HepG2 (cell line): Measurements from ENCODE around the gene XAF1. TPM values are rescaled to one million over a fixed set of nuclear protein-coding genes. Genes with fewer than 3 reads are reported as not detected.

Source experiments
- ATF7 ChIP-seq, 2 experiments: fragments of 450-650 bp in 1 of 2; sonication (generic) in 1 of 2; formaldehyde crosslinking in 1 of 2; IDR thresholded peaks; 2 replicates each; pipeline versions ENCODE4 v1.4.0 to v1.6.1; 2016 to 2020; ENCODE audit warnings: antibody characterized with exemption in 1 of 2, mild to moderate bottlenecking in 1 of 2, missing genetic modification reagents in 1 of 2
- IRF9 ChIP-seq: sonication (generic); formaldehyde crosslinking; IDR thresholded peaks from 2 replicates; pipeline ENCODE4 v1.8.0; 2022; ENCODE audit warnings: missing genetic modification reagents, mild to moderate bottlenecking, borderline replicate concordance
- JUND ChIP-seq: sonication (generic); formaldehyde crosslinking; IDR thresholded peaks from 2 replicates; pipeline ENCODE4 v1.8.0; 2022; ENCODE audit warnings: mild to moderate bottlenecking, missing genetic modification reagents
- MYPOP ChIP-seq: sonication (generic); formaldehyde crosslinking; IDR thresholded peaks from 2 replicates; pipeline ENCODE4 v1.8.1; 2023; ENCODE audit warnings: mild to moderate bottlenecking, moderate library complexity, missing genetic modification reagents
- NAIF1 ChIP-seq: sonication (generic); formaldehyde crosslinking; IDR thresholded peaks from 2 replicates; pipeline ENCODE4 v1.5.0; 2020; ENCODE audit warnings: mild to moderate bottlenecking, missing genetic modification reagents, borderline replicate concordance
- PAF1 ChIP-seq: IDR thresholded peaks from 2 replicates; pipeline ENCODE4 v1.6.1; 2016; ENCODE audit warnings: missing genetic modification reagents, missing compliant biosample characterization
- PPARG ChIP-seq: conservative IDR thresholded peaks from 2 replicates; pipeline ENCODE4 v1.6.1; 2016; ENCODE audit warnings: missing biosample characterization, missing genetic modification reagents
- RELA ChIP-seq: sonication (generic); formaldehyde crosslinking; IDR thresholded peaks from 2 replicates; pipeline ENCODE4 v1.4.0; 2020; ENCODE audit warnings: missing genetic modification reagents
- SATB2 ChIP-seq: sonication (generic); formaldehyde crosslinking; IDR thresholded peaks from 2 replicates; pipeline ENCODE4 v1.5.0; 2020; ENCODE audit warnings: missing genetic modification reagents
- ZFP82 ChIP-seq: sonication (generic); formaldehyde crosslinking; IDR thresholded peaks from 2 replicates; pipeline ENCODE4 v1.5.1; 2020; ENCODE audit warnings: mild to moderate bottlenecking, missing genetic modification reagents, borderline replicate concordance
- ZMYM2 ChIP-seq: sonication (generic); formaldehyde crosslinking; IDR thresholded peaks from 2 replicates; pipeline ENCODE4 v1.8.0; 2022; ENCODE audit warnings: mild to moderate bottlenecking, missing genetic modification reagents
- ZNF180 ChIP-seq: sonication (generic); formaldehyde crosslinking; IDR thresholded peaks from 2 replicates; pipeline ENCODE4 v1.4.0; 2020; ENCODE audit warnings: low read depth, missing genetic modification reagents, borderline replicate concordance
- ZNF24 ChIP-seq: fragments of 450-650 bp; IDR thresholded peaks from 2 replicates; pipeline ENCODE4 v1.6.1; 2017; ENCODE audit warnings: antibody characterized with exemption, mild to moderate bottlenecking
- ZNF251 ChIP-seq: sonication (generic); formaldehyde crosslinking; IDR thresholded peaks from 2 replicates; pipeline ENCODE4 v1.9.0; 2021; ENCODE audit warnings: mild to moderate bottlenecking, missing genetic modification reagents
- ZNF567 ChIP-seq: sonication (generic); formaldehyde crosslinking; IDR thresholded peaks from 2 replicates; pipeline ENCODE4 v1.8.1; 2023; ENCODE audit warnings: mild to moderate bottlenecking, missing genetic modification reagents, borderline replicate concordance
- ZNF678 ChIP-seq: sonication (generic); formaldehyde crosslinking; IDR thresholded peaks from 2 replicates; pipeline ENCODE4 v1.4.0; 2020; ENCODE audit warnings: mild to moderate bottlenecking, missing genetic modification reagents
- polyA plus RNA-seq, 8 experiments: library from polyadenylated mRNA; depleted of rRNA in 3 of 8; stranded (reverse) in 7 of 8; unstranded in 1 of 8; fragments of >200 nt; fragmentation: Illumina TruSeq in 4 of 8; extraction: Trizol in 4 of 8; gene quantifications; 2 replicates each; pipeline versions ENCODE4 v1.2.1 to v1.2.3, GENCODE V29; 2011 to 2016; ENCODE audit warnings: low read depth in 4 of 8, missing spikeins in 1 of 8, mixed read lengths in 1 of 8; ENCODE audit not compliant: insufficient read depth in 1 of 8
- total RNA-seq, 5 experiments: library from RNA; depleted of rRNA; stranded (reverse); fragments of >200 nt; fragmentation: Illumina TruSeq; extraction: Trizol; gene quantifications; 2 replicates each; pipeline ENCODE4 v1.2.3, GENCODE V29; 2016; ENCODE audit warnings: low read depth in 1 of 5
- TF ChIP-seq, protein P1 (sequence below), 2 experiments: fragments of 450-650 bp in 1 of 2; sonication (generic) in 1 of 2; formaldehyde crosslinking in 1 of 2; IDR thresholded peaks; 2 replicates each; pipeline versions ENCODE4 v1.6.1 to v1.8.0; 2016 to 2022; ENCODE audit warnings: antibody characterized with exemption in 1 of 2, mild to moderate bottlenecking in 1 of 2, missing genetic modification reagents in 1 of 2
- TF ChIP-seq, protein P2 (sequence below): sonication (generic); formaldehyde crosslinking; IDR thresholded peaks from 2 replicates; pipeline ENCODE4 v1.8.1; 2023; ENCODE audit warnings: mild to moderate bottlenecking, missing genetic modification reagents

XAF1 gene
- total and polyA plus RNA-seq, 2 of the 13 experiments (the other 11 are each of a cell fraction or from before 2014, with no cell fraction given): 1.2 to 2.4 TPM

- TF ChIP-seq ZNF24 (no peak), ZFP82 (no peak), ZNF678 (CRISPR knock-in tag) (no peak), ATF7 (IDR thresholded peaks at IDR 0.05) (0 out of 2 replicates have a peak, but pooled peaks have one; percentile 1), ATF7 (CRISPR knock-in tag; IDR thresholded peaks at IDR 0.05) (no peak), RELA (CRISPR knock-in tag) (no peak), JUND (CRISPR knock-in tag) (0 out of 2 replicates have a peak, but pooled peaks have one; percentile 4), PAF1 (CRISPR knock-in tag) (no peak), SATB2 (CRISPR knock-in tag) (no peak), ZNF567 (CRISPR knock-in tag) (no peak), PPARG (peak; percentile 53; the same call in 1 of the 2 replicates), NAIF1 (CRISPR knock-in tag) (no peak), ZNF180 (CRISPR knock-in tag) (no peak), MYPOP (CRISPR knock-in tag) (no peak), IRF9 (CRISPR knock-in tag) (no peak), ZMYM2 (CRISPR knock-in tag) (0 out of 2 replicates have a peak, but pooled peaks have one; percentile 85), ZNF251 (CRISPR knock-in tag) (no peak)
- TF ChIP-seq, protein P1, sequence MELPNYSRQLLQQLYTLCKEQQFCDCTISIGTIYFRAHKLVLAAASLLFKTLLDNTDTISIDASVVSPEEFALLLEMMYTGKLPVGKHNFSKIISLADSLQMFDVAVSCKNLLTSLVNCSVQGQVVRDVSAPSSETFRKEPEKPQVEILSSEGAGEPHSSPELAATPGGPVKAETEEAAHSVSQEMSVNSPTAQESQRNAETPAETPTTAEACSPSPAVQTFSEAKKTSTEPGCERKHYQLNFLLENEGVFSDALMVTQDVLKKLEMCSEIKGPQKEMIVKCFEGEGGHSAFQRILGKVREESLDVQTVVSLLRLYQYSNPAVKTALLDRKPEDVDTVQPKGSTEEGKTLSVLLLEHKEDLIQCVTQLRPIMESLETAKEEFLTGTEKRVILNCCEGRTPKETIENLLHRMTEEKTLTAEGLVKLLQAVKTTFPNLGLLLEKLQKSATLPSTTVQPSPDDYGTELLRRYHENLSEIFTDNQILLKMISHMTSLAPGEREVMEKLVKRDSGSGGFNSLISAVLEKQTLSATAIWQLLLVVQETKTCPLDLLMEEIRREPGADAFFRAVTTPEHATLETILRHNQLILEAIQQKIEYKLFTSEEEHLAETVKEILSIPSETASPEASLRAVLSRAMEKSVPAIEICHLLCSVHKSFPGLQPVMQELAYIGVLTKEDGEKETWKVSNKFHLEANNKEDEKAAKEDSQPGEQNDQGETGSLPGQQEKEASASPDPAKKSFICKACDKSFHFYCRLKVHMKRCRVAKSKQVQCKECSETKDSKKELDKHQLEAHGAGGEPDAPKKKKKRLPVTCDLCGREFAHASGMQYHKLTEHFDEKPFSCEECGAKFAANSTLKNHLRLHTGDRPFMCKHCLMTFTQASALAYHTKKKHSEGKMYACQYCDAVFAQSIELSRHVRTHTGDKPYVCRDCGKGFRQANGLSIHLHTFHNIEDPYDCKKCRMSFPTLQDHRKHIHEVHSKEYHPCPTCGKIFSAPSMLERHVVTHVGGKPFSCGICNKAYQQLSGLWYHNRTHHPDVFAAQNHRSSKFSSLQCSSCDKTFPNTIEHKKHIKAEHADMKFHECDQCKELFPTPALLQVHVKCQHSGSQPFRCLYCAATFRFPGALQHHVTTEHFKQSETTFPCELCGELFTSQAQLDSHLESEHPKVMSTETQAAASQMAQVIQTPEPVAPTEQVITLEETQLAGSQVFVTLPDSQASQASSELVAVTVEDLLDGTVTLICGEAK (IDR thresholded peaks at IDR 0.05): no peak
- TF ChIP-seq, protein P1 (CRISPR knock-in tag; IDR thresholded peaks at IDR 0.05): 0 out of 2 replicates have a peak, but pooled peaks have one; percentile 18
- TF ChIP-seq, protein P2, sequence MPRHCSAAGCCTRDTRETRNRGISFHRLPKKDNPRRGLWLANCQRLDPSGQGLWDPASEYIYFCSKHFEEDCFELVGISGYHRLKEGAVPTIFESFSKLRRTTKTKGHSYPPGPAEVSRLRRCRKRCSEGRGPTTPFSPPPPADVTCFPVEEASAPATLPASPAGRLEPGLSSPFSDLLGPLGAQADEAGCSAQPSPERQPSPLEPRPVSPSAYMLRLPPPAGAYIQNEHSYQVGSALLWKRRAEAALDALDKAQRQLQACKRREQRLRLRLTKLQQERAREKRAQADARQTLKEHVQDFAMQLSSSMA (CRISPR knock-in tag): no peak; the same call in 1 of the 2 replicates
Measured at GRCh38 chr17:6711681-6712057, 44.2 kb upstream of the XAF1 start (continued).
